HepG2 (cell line): Measurements from ENCODE around the gene SULT2A1. TPM values are rescaled to one million over a fixed set of nuclear protein-coding genes. Genes with fewer than 3 reads are reported as not detected.

ENCODE experiments used
- ATF6 ChIP-seq: sonication (generic); formaldehyde crosslinking; conservative IDR thresholded peaks from 2 replicates; pipeline ENCODE4 v1.4.0; 2020; ENCODE audit warnings: missing genetic modification reagents
- HHEX ChIP-seq: IDR thresholded peaks from 2 replicates; pipeline ENCODE4 v1.6.1; 2016; ENCODE audit warnings: control low read depth
- NCOA5 ChIP-seq: sonication (generic); formaldehyde crosslinking; IDR thresholded peaks from 2 replicates; pipeline ENCODE4 v1.4.0; 2020; ENCODE audit warnings: missing genetic modification reagents
- POGK ChIP-seq: sonication (generic); formaldehyde crosslinking; conservative IDR thresholded peaks from 2 replicates; pipeline ENCODE4 v1.8.0; 2022; ENCODE audit warnings: mild to moderate bottlenecking, moderate library complexity, missing genetic modification reagents
- PRDM15 ChIP-seq: sonication (generic); formaldehyde crosslinking; IDR thresholded peaks from 2 replicates; pipeline ENCODE4 v1.4.0; 2020; ENCODE audit warnings: missing genetic modification reagents
- RCOR2 ChIP-seq: IDR thresholded peaks from 2 replicates; pipeline ENCODE4 v1.6.1; 2016; ENCODE audit warnings: missing biosample characterization, missing genetic modification reagents
- SP4 ChIP-seq: sonication (generic); formaldehyde crosslinking; IDR thresholded peaks from 2 replicates; pipeline ENCODE4 v1.8.1; 2023; ENCODE audit warnings: mild to moderate bottlenecking, missing genetic modification reagents
- TARDBP ChIP-seq: sonication (generic); formaldehyde crosslinking; IDR thresholded peaks from 2 replicates; pipeline ENCODE4 v1.8.0; 2022; ENCODE audit warnings: mild to moderate bottlenecking, missing genetic modification reagents
- USF2 ChIP-seq, 2 experiments: sonication (generic) in 1 of 2; formaldehyde crosslinking in 1 of 2; IDR thresholded peaks; 2 replicates each; pipeline versions ENCODE4 v1.5.1 to v1.6.1; 2011 to 2020; ENCODE audit warnings: borderline replicate concordance in 1 of 2, low read depth in 1 of 2, low read length in 1 of 2, mild to moderate bottlenecking in 1 of 2, missing genetic modification reagents in 1 of 2, moderate library complexity in 1 of 2
- ZNF180 ChIP-seq: sonication (generic); formaldehyde crosslinking; IDR thresholded peaks from 2 replicates; pipeline ENCODE4 v1.4.0; 2020; ENCODE audit warnings: low read depth, missing genetic modification reagents, borderline replicate concordance
- ZNF781 ChIP-seq: sonication (generic); formaldehyde crosslinking; IDR thresholded peaks from 2 replicates; pipeline ENCODE4 v1.5.1; 2020; ENCODE audit warnings: borderline replicate concordance, mild to moderate bottlenecking, missing genetic modification reagents; ENCODE audit errors: not compliant biosample characterization
- polyA plus RNA-seq, 8 experiments: library from polyadenylated mRNA; depleted of rRNA in 3 of 8; stranded (reverse) in 7 of 8; unstranded in 1 of 8; fragments of >200 nt; fragmentation: Illumina TruSeq in 4 of 8; extraction: Trizol in 4 of 8; gene quantifications; 2 replicates each; pipeline versions ENCODE4 v1.2.1 to v1.2.3, GENCODE V29; 2011 to 2016; ENCODE audit warnings: low read depth in 4 of 8, missing spikeins in 1 of 8, mixed read lengths in 1 of 8; ENCODE audit not compliant: insufficient read depth in 1 of 8
- total RNA-seq, 5 experiments: library from RNA; depleted of rRNA; stranded (reverse); fragments of >200 nt; fragmentation: Illumina TruSeq; extraction: Trizol; gene quantifications; 2 replicates each; pipeline ENCODE4 v1.2.3, GENCODE V29; 2016; ENCODE audit warnings: low read depth in 1 of 5
- TF ChIP-seq, protein P1 (sequence below): sonication (generic); formaldehyde crosslinking; IDR thresholded peaks from 2 replicates; pipeline ENCODE4 v1.8.1; 2023; ENCODE audit warnings: missing genetic modification reagents, inconsistent platforms, borderline replicate concordance
- TF ChIP-seq, protein P2 (sequence below): sonication (generic); formaldehyde crosslinking; IDR thresholded peaks from 2 replicates; pipeline ENCODE4 v1.5.0; 2020; ENCODE audit warnings: mild to moderate bottlenecking, missing genetic modification reagents, moderate library complexity

Gene SULT2A1
- total and polyA plus RNA-seq, 2 of the 13 experiments (the other 11 are each of a cell fraction or from before 2014, with no cell fraction given) = 137 to 193 TPM

GRCh38 chr19:47891923-47892666 lies 6.0 kb upstream of the SULT2A1 start (continued):
- TF ChIP-seq ATF6 (CRISPR knock-in tag) = no peak; the same call in 1 of the 2 replicates
- TF ChIP-seq HHEX (CRISPR knock-in tag) = no peak
- TF ChIP-seq NCOA5 (CRISPR knock-in tag) = no peak
- TF ChIP-seq, protein P1, sequence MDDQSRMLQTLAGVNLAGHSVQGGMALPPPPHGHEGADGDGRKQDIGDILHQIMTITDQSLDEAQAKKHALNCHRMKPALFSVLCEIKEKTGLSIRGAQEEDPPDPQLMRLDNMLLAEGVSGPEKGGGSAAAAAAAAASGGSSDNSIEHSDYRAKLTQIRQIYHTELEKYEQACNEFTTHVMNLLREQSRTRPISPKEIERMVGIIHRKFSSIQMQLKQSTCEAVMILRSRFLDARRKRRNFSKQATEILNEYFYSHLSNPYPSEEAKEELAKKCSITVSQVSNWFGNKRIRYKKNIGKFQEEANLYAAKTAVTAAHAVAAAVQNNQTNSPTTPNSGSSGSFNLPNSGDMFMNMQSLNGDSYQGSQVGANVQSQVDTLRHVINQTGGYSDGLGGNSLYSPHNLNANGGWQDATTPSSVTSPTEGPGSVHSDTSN (CRISPR knock-in tag) = no peak; the same call in 1 of the 2 replicates
- no peak for TF ChIP-seq ZNF781
- TF ChIP-seq, protein P2, sequence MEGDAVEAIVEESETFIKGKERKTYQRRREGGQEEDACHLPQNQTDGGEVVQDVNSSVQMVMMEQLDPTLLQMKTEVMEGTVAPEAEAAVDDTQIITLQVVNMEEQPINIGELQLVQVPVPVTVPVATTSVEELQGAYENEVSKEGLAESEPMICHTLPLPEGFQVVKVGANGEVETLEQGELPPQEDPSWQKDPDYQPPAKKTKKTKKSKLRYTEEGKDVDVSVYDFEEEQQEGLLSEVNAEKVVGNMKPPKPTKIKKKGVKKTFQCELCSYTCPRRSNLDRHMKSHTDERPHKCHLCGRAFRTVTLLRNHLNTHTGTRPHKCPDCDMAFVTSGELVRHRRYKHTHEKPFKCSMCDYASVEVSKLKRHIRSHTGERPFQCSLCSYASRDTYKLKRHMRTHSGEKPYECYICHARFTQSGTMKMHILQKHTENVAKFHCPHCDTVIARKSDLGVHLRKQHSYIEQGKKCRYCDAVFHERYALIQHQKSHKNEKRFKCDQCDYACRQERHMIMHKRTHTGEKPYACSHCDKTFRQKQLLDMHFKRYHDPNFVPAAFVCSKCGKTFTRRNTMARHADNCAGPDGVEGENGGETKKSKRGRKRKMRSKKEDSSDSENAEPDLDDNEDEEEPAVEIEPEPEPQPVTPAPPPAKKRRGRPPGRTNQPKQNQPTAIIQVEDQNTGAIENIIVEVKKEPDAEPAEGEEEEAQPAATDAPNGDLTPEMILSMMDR = no peak
- 0 out of 2 replicates have a peak, but pooled peaks have one; percentile 40 for TF ChIP-seq POGK (CRISPR knock-in tag)
- TF ChIP-seq RCOR2 (CRISPR knock-in tag) = no peak
- TF ChIP-seq USF2 (IDR thresholded peaks at IDR 0.05; ENCODE audit: low read depth, low read length) = no peak
- TF ChIP-seq USF2 (CRISPR knock-in tag; IDR thresholded peaks at IDR 0.05; ENCODE audit: borderline replicate concordance) = peak; percentile 86; the same call in 1 of the 2 replicates
- no peak for TF ChIP-seq ZNF180 (CRISPR knock-in tag)
- TF ChIP-seq SP4 = peak; percentile 53; the same call in 1 of the 2 replicates
- no peak for TF ChIP-seq PRDM15 (CRISPR knock-in tag)
- TF ChIP-seq TARDBP = peak; percentile 71
